CD14-positive monocyte (primary cell): Measurements from ENCODE around the gene MTMR12. TPM values are rescaled to one million over a fixed set of nuclear protein-coding genes. Genes with fewer than 3 reads are reported as not detected.

Experiments used
- DNase-seq, 3 donors: peaks; one replicate each; pipeline ENCODE4 v3.0.0-alpha.2; 2011 to 2022
- H2AFZ ChIP-seq: 2 replicates; pipeline ENCODE4 v1.6.0; 2012; ENCODE audit warnings: mild to moderate bottlenecking, low read depth, low read length, inconsistent platforms; ENCODE audit not compliant: insufficient read depth, poor library complexity, severe bottlenecking
- H3K27ac ChIP-seq, 2 donors: 1 replicate in 1 of 2; 2 replicates in 1 of 2; pipeline ENCODE4 v1.5.1; 2012 to 2013; ENCODE audit warnings: low read length in 2 of 2, control low read depth in 1 of 2, inconsistent platforms in 1 of 2, low read depth in 1 of 2, mild to moderate bottlenecking in 1 of 2
- H3K27me3 ChIP-seq, 2 donors: one replicate each; pipeline versions ENCODE4 v1.6.0 to v1.6.1; 2011 to 2013; ENCODE audit warnings: low read length in 2 of 2; ENCODE audit not compliant: control insufficient read depth in 2 of 2, insufficient read depth in 2 of 2
- H3K36me3 ChIP-seq, 2 donors: replicated peaks in 1 of 2; 1 replicate in 1 of 2; 2 replicates in 1 of 2; pipeline versions ENCODE4 v1.5.1 to v1.6.1; 2012 to 2013; ENCODE audit warnings: low read length in 2 of 2, control low read depth in 1 of 2, inconsistent platforms in 1 of 2, mild to moderate bottlenecking in 1 of 2; ENCODE audit not compliant: insufficient read depth in 2 of 2, control insufficient read depth in 1 of 2
- H3K4me1 ChIP-seq, 2 donors: 1 replicate in 1 of 2; 2 replicates in 1 of 2; pipeline versions ENCODE4 v1.5.1 to v1.6.1; 2012 to 2013; ENCODE audit warnings: low read length in 2 of 2, control low read depth in 1 of 2, inconsistent platforms in 1 of 2, mild to moderate bottlenecking in 1 of 2, moderate library complexity in 1 of 2; ENCODE audit not compliant: insufficient read depth in 2 of 2, control insufficient read depth in 1 of 2
- H3K4me2 ChIP-seq: replicated peaks from 2 replicates; pipeline ENCODE3; 2012; ENCODE audit warnings: low read length, moderate library complexity, mild to moderate bottlenecking; ENCODE audit not compliant: poor library complexity, severe bottlenecking; ENCODE audit errors: extremely low read depth
- H3K4me3 ChIP-seq, 3 experiments: fragments of 200-600 bp in 1 of 3; sonication (generic) in 1 of 3; replicated peaks in 1 of 3; 1 replicate in 2 of 3; 2 replicates in 1 of 3; pipeline ENCODE4 v1.5.1; 2011 to 2013; ENCODE audit warnings: low read length in 3 of 3, mild to moderate bottlenecking in 3 of 3, control low read depth in 2 of 3, low read depth in 2 of 3, inconsistent platforms in 1 of 3, moderate library complexity in 1 of 3
- H3K79me2 ChIP-seq: 2 replicates; pipeline ENCODE4 v1.6.0; 2012; ENCODE audit warnings: mild to moderate bottlenecking, control low read depth, inconsistent platforms, low read length, moderate library complexity; ENCODE audit not compliant: insufficient read depth
- H3K9ac ChIP-seq: 2 replicates; pipeline ENCODE4 v1.6.0; 2017; ENCODE audit warnings: low read length, mild to moderate bottlenecking; ENCODE audit not compliant: insufficient read depth, poor library complexity, severe bottlenecking
- H3K9me3 ChIP-seq, 2 donors: replicated peaks in 1 of 2; 1 replicate in 1 of 2; 2 replicates in 1 of 2; pipeline versions ENCODE4 v1.5.1 to v1.6.1; 2012 to 2013; ENCODE audit warnings: low read length in 2 of 2, control low read depth in 1 of 2; ENCODE audit not compliant: control insufficient read depth in 1 of 2, insufficient read depth in 1 of 2
- H4K20me1 ChIP-seq: 2 replicates; pipeline ENCODE4 v1.6.0; 2012; ENCODE audit warnings: mild to moderate bottlenecking, low read length, control low read depth, moderate library complexity; ENCODE audit not compliant: insufficient read depth
- H3K27ac Mint-ChIP-seq, 7 donors: one replicate each; pipeline ENCODE4 v1.8.0; 2020; ENCODE audit warnings: mild to moderate bottlenecking in 7 of 7, mixed read lengths in 7 of 7, moderate library complexity in 6 of 7, inconsistent platforms in 2 of 7
- H3K27me3 Mint-ChIP-seq, 3 donors: one replicate each; pipeline ENCODE4 v1.8.0; 2021 to 2022; ENCODE audit warnings: low read depth in 3 of 3, mild to moderate bottlenecking in 3 of 3, mixed read lengths in 3 of 3, moderate library complexity in 3 of 3, inconsistent platforms in 1 of 3
- H3K36me3 Mint-ChIP-seq, 2 donors: one replicate each; pipeline ENCODE4 v1.8.0; 2020; ENCODE audit warnings: mixed read lengths in 2 of 2, inconsistent platforms in 1 of 2, mild to moderate bottlenecking in 1 of 2
- H3K4me1 Mint-ChIP-seq: one replicate; pipeline ENCODE4 v1.8.0; 2020; ENCODE audit warnings: mild to moderate bottlenecking, mixed read lengths
- H3K4me3 Mint-ChIP-seq, 2 donors: one replicate each; pipeline ENCODE4 v1.8.0; 2020; ENCODE audit warnings: mild to moderate bottlenecking in 2 of 2, mixed read lengths in 2 of 2, moderate library complexity in 1 of 2
- H3K9me3 Mint-ChIP-seq, 7 donors: one replicate each; pipeline ENCODE4 v1.8.0; 2020 to 2022; ENCODE audit warnings: mixed read lengths in 7 of 7, mild to moderate bottlenecking in 6 of 7, moderate library complexity in 6 of 7, inconsistent platforms in 2 of 7
- WGBS: methylation state at CpG from one replicate; pipeline ENCODE4 v1.1.5; 2013; ENCODE audit warnings: missing lambda C conversion rate; ENCODE audit not compliant: insufficient coverage; 5-methylcytosine and 5-hydroxymethylcytosine counted together
- intact Hi-C, 2 donors: fragments of 100-400 bp; cut with micrococcal nuclease; formaldehyde crosslinking; loops; one replicate each; pipeline versions ENCODE4 v1.15.0 to v1.15.1; 2023
- polyA plus RNA-seq, 3 donors: library from polyadenylated mRNA; depleted of rRNA in 1 of 3; unstranded in 2 of 3; stranded (reverse) in 1 of 3; fragments of 300-500 nt in 2 of 3; fragments of >200 nt in 1 of 3; fragmentation: Illumina TruSeq in 2 of 3; gene quantifications; 1 replicate in 2 of 3; 2 replicates in 1 of 3; pipeline ENCODE4 v1.2.3, GENCODE V29; 2012 to 2021
- TF ChIP-seq, protein P1 (sequence below): fragments of 200-600 bp; IDR thresholded peaks from one replicate; pipeline ENCODE4 v1.8.0; 2022; ENCODE audit warnings: antibody characterized with exemption, mild to moderate bottlenecking

Gene MTMR12
- polyA plus RNA-seq, 3 donors = 10.3 to 19.0 (median 17.3) TPM

DNA sequence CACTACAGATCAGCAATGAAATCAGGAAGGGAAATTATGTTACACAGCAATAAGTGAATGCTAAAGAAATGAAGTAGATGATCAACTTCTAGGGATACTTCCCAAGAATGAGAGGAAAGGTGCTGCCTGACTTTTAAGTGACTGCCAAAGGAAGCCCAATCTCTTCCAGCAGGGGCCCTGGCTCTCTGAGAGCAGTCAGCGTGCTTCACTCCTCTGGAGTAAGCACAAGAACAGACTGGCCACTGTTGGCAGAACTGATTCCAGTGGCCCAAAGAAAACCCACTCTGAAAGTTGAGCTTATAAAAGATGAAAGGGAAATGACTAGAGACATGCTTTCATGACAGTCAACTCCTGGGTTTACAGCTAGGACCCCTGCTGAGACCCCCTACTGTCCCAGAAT is 41.8 kb downstream of the MTMR12 start:
- DNase-seq = no peak
- no peaks in the 10 kb centered on the region for H3K27me3 Mint-ChIP-seq
- H3K27me3 ChIP-seq = no peaks in the 10 kb centered on the region
- no peak overlapping the region for H3K4me2 ChIP-seq
- TF ChIP-seq, protein P1, sequence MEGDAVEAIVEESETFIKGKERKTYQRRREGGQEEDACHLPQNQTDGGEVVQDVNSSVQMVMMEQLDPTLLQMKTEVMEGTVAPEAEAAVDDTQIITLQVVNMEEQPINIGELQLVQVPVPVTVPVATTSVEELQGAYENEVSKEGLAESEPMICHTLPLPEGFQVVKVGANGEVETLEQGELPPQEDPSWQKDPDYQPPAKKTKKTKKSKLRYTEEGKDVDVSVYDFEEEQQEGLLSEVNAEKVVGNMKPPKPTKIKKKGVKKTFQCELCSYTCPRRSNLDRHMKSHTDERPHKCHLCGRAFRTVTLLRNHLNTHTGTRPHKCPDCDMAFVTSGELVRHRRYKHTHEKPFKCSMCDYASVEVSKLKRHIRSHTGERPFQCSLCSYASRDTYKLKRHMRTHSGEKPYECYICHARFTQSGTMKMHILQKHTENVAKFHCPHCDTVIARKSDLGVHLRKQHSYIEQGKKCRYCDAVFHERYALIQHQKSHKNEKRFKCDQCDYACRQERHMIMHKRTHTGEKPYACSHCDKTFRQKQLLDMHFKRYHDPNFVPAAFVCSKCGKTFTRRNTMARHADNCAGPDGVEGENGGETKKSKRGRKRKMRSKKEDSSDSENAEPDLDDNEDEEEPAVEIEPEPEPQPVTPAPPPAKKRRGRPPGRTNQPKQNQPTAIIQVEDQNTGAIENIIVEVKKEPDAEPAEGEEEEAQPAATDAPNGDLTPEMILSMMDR = no peak
- no CpG with 5 or more reads among the region's 1 CpG for WGBS
- H2AFZ ChIP-seq = no peak overlapping the region
- no peak overlapping the region for H3K9ac ChIP-seq
- no peaks in the 10 kb centered on the region for H3K9me3 ChIP-seq
- peak overlapping the region in 3 of 7 donors; percentile 32 to 76 (median 40) for H3K27ac Mint-ChIP-seq
- H3K79me2 ChIP-seq = no peaks in the 10 kb centered on the region
- H3K36me3 ChIP-seq = peaks cover 68 to 84% of the 10 kb centered on the region in 2 donors
- H3K4me1 Mint-ChIP-seq = no peaks in the 10 kb centered on the region
- no peak overlapping the region for H3K4me3 ChIP-seq
- H3K9me3 Mint-ChIP-seq = no peaks in the 10 kb centered on the region
- peaks cover under 1% of the 10 kb centered on the region for H4K20me1 ChIP-seq
- peaks cover 77 to 89% of the 10 kb centered on the region in 2 donors for H3K36me3 Mint-ChIP-seq
- intact Hi-C loops = no loop called here
- no peak overlapping the region for H3K4me3 Mint-ChIP-seq
- no peak overlapping the region for H3K27ac ChIP-seq
- H3K4me1 ChIP-seq = peaks cover under 1% of the 10 kb centered on the region in 2 donors

DNA sequence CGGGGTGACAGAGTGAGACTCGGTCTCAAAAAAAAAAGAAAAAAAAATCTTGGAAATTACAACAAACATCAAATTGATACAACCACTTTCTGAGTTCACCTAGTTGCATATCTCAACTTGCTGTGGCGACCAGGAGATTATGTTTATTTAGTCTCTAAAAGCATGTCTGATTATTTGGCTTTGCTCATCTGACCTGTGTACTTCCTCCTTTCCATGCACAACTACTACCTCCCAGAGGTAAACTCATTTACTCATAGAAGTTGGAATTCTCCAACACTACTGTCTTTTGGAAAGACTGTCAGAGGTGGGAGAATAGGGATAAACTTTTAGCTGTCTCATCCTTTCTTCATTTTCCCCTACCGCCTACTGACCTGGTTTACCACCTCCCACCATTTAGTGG is 42.6 kb downstream of the MTMR12 start:
- no peaks in the 10 kb centered on the region for H3K9me3 Mint-ChIP-seq
- Histone ChIP-seq H4K20me1 (no peaks in the 10 kb centered on the region), H3K9me3 (no peaks in the 10 kb centered on the region), H3K27ac (no peak overlapping the region), H3K9ac (no peak overlapping the region), H3K4me3 (no peak overlapping the region), H3K4me1 (no peaks in the 10 kb centered on the region), H2AFZ (no peak overlapping the region), H3K79me2 (no peaks in the 10 kb centered on the region), H3K27me3 (no peaks in the 10 kb centered on the region), H3K36me3 (peaks cover 76 to 88% of the 10 kb centered on the region in 2 donors), H3K4me2 (no peak overlapping the region)
- TF ChIP-seq, protein P1 = no peak
- H3K27me3 Mint-ChIP-seq = no peaks in the 10 kb centered on the region
- WGBS = no CpG with 5 or more reads among the region's 4 CpGs
- no peaks in the 10 kb centered on the region for H3K4me1 Mint-ChIP-seq
- intact Hi-C loops = no loop called here
- no peak overlapping the region for H3K4me3 Mint-ChIP-seq
- H3K27ac Mint-ChIP-seq = peak overlapping the region in 1 of 7 donors; percentile 26
- no peak for DNase-seq
- H3K36me3 Mint-ChIP-seq = peaks cover 79 to 90% of the 10 kb centered on the region in 2 donors
